Left renal cortex interstitium (tissue), 4 donors: ENCODE measurements around the gene CIRBP. TPM values are rescaled to one million over a fixed set of nuclear protein-coding genes. Genes with fewer than 3 reads are reported as not detected.
"Not testable (repeated sequence)": the region's sequence is repeated elsewhere in the genome, so short reads cannot be mapped to it uniquely, and the experiment has no call there.

Experiments
- DNase-seq, 4 donors: peaks; one replicate each; pipeline ENCODE4 v3.0.0-alpha.2; 2013; ENCODE audit warnings: low read depth in 4 of 4, low spot score in 2 of 4, missing footprints in 1 of 4
- polyA plus RNA-seq, 4 donors: library from polyadenylated mRNA; unstranded; fragments of 120-200 nt; gene quantifications; one replicate each; pipeline ENCODE4 v1.2.1, GENCODE V29; 2013; ENCODE audit not compliant: insufficient read length in 4 of 4

The CIRBP gene
- polyA plus RNA-seq, 4 donors = 787 to 1,013 (median 826) TPM

DNA sequence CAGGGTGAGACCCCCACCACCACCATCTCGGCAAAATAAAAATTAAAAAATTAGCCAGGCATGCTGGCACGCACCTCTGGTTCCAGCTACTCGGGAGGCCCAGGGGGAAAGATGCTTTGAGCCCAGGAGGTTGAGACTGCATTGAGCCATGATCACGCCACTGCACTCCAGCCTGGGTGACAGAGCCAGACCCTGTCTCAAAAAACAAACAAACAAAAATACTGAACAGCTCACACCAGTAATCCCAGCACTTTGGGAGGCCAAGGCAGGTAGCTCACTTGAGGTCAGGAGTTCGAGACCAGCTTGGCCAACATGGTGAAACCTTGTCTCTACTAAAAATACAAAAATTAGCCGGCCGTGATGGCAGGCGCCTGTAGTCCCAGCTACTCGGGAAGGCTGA lies 36.2 kb downstream of the CIRBP start:
- not testable (repeated sequence) for DNase-seq

GRCh38 chr19:1307320-1307719 lies 38.2 kb downstream of the CIRBP start:
- DNase-seq = no peak

DNA sequence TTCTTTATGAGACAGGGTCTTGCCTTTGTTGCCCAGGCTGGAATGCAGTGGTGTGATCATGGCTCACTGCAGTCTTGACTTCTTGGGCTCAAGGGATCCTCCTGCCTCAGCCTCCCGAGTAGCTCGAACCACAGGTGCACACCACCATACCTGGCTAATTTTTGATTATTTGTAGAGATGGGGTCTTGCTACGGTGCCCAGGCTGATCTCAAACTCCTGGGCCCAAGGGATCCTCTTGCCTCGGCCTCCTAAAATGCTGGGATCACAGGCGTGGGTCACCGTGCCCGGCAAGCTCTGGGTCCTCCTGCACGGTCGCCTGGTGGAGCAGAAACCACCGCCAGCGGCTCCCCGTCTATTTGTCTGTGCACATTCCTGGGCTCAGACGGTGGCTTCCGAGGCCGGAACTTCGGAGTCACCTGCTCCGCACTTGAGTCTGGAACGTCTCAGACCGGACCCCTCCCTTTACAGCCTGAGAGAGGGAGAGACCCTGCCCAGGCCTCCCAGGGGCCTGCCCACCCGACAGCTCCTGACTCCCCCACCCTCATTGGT lies 38.7 kb downstream of the CIRBP start:
- DNase-seq = no peak

GRCh38 chr19:1308718-1309117 lies 39.6 kb downstream of the CIRBP start:
- no peak for DNase-seq

GRCh38 chr19:1309977-1310852 lies 41.1 kb downstream of the CIRBP start:
- no peak for DNase-seq

GRCh38 chr19:1310853-1311180 lies 41.7 kb downstream of the CIRBP start:
- no peak for DNase-seq

GRCh38 chr19:1311543-1312091 lies 42.5 kb downstream of the CIRBP start:
- no peak for DNase-seq

- DNase-seq = no peak
Observed at GRCh38 chr19:1312767-1313694, 43.9 kb downstream of the CIRBP start.

DNA sequence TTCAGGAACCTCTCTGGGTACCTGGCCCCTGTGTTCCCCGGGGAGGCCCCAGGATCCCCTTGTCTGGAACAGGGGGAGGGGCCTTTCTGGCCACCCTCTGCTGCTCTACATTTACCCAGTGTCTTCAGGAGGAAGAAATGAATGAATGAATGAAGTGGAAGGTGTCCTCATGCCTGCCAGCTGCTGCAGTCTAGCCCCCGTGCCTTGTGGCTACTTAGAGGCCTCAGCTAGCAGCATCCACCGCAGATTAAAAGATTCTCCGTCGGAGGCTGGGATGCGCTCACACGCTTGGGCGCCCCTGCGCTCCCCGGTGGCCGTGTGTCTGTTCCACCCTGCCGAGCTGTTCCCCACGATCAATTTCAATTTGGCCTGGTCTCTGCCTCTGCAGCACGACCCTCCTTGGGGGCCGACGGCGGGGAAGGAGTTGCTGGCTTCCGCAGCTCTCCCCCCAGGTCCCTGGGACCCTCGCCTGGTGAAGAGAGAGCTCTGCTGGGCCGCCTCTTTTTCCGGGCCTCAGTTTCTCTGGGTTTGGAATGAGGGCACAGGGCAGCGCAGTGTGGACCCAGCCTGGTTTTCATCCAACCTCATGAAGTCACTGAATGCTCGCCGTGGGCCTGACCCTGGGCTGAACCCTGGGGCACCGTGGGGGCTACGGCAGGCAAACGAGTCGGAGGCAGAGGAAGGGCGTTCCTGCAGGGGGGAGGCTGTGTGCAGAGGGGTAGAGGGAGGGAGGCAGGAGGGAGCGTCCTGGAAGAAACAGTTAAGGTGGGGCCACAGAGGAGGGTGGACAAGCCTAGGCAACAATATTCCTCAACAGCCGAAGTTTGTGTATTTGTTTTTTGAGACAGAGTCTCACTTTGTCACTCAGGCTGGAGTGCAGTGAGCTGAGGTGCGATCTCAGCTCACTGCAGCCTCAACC lies 44.8 kb downstream of the CIRBP start:
- DNase-seq = no peak

DNA sequence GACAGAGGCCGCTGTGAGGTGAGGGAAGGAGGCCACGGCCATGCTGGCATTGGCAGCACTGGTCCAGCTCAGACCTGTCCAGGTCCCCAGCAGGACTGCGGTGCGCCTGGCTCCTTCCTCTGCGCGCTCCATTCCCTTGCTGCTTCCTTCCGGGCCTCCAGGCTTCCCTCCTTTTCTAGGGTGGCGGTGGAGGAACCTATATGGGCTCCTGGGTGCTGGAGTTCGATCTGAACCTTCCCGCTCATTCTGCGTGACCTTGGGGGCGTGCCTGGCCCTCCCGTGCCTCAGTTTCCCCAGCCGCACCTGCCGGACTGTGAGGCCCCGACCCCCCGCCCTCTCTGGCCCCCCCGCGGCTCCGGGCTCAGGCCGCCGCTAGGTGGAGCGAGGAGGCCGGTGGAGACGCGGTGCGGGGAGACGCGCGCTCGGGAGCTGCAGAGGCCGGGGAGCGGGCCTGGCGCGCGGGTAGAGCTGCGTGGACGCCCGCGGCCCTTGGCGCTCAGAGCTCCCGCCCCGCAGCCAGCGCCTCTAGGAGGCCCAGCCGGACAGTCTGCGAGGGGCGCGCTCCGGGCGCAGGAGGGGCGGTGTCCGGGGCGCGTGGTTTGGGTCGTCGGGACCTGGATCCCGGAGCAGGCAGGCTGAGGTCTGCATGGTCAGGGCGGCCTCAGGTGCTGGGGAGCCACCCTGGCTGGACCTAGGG lies 46.5 kb downstream of the CIRBP start:
- DNase-seq = no peak

- no peak for DNase-seq
Observed at GRCh38 chr19:1316466-1316865, 47.3 kb downstream of the CIRBP start.

DNA sequence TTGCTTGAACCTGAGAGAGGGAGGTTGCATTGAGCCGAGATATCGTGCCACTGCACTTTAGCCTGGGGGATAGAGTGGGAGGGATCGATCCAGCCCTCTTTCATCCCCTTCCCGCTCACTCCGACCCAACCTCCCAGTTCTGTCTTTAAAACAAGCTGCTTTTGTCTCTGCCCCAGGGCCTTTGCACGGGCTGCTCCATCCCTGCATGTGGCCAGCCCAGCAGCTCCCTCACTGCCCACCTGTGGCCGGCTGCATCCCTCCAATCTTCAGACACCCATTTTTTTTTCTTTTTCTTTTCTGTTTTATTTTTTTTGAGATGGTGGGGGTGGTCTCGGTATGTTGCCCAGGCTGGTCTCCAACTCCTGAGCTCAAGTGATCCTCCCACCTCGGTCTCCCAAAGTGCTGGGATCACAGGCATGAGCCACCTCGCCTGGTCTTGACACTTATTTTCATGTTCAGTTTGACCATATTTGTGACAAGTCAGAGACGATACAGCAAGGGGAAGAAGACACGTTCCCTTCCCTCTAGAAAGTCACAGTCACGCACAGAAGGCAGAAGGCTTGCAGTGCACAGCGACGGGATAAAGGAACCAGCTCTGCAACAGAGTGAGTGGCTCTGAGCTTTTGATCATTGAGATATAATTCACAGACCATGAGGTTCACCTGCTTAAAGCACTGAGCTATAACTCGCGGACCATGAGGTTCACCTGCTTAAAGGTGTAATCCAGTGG lies 48.3 kb downstream of the CIRBP start:
- DNase-seq = no peak

DNA sequence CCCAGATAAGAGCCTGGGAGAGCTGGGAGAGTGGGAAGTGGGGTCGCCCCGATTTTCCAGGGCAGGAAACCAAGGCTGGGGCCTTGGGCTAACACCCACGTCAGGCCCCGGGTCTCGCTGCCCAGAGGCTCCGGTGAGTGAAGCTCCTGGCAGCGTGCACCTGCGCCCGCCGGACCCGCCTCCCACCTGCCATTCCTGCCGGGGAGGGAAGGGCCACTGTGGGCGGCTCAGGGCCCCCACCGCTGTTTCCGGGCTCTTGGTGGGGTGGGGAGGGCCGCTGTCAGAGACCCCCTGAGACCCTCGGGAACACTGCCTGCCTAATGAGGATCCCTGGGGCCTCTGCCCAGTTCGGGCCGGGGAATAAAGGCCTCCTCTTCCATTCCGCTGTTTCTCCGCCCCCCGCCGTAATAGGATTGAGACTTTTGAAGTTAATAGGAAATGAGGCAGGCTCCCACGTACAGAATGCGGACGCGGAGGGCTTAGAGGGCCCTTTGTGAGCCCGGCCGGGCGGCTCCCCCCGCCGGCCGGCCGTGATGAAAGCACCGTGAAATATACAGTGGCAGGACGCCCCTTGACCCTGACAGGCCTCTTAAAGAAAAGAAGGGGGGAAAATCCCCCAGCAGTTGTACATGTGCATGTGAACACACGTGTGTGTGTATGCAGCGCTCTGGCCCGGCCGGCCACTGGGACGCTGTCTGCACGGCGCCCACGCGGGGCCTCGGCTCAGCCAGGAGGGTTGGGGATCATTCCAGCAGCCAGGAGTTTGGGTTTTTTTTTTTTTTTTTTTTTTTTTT lies 49.7 kb downstream of the CIRBP start:
- no peak for DNase-seq

GRCh38 chr19:1320282-1320650 lies 51.1 kb downstream of the CIRBP start:
- DNase-seq = not testable (repeated sequence)

DNA sequence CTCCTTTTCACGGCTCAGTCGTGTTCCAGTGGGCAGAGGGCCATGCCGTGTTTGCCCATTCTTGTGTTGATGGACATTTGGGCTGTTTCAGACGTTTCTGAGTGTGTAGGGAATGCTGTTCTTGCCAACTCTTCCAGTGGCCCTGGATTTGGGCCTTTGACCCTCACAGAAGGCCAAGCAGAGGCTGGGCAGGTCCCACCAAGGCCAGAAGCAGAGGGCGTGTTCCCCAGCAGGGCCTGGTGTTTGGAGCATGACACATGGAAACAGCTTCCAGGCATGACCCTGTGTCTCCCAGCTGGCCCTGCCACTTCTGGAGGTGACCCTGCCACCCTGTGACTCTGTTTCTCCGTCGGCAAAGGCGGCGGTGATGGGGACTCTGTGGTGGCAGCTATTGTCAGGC lies 52.4 kb downstream of the CIRBP start:
- no peak for DNase-seq

DNA sequence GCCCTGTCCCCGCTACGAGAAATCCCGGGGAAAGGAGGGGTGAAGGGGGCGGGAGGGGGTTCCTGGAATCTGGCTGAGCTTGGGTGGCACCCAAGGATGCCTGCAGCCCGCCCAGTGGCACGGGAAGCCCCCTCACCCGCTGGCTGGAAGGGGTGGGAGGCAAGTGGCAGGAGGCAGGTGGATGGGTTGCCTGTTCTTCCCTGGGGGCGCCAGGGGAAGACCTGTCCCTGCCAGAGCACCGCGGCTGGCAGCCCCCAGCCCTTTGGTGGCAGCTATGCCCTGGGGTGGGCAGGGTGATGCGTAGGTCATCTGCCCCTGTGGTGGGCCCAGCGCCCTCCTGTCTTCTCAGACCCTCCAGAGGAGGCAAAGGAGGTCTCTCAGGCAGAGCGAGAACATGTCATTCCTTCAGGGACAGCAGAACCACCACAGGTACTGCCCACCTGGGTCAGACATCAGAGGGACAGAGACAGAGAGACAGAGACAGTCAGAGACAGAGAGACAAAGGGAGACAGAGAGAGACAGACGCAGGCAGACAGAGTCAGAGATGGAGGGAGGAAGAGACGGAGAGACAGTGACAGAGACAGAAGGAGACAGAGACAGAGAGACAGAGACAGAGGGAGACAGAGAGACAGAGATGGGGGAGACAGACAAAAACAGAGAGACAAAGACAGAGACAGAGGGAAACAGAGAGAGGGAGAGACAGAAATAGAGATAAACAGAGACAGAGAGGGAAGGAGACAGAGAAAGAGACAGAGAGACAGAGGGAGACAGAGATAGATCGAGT lies 53.3 kb downstream of the CIRBP start:
- DNase-seq = no peak

DNA sequence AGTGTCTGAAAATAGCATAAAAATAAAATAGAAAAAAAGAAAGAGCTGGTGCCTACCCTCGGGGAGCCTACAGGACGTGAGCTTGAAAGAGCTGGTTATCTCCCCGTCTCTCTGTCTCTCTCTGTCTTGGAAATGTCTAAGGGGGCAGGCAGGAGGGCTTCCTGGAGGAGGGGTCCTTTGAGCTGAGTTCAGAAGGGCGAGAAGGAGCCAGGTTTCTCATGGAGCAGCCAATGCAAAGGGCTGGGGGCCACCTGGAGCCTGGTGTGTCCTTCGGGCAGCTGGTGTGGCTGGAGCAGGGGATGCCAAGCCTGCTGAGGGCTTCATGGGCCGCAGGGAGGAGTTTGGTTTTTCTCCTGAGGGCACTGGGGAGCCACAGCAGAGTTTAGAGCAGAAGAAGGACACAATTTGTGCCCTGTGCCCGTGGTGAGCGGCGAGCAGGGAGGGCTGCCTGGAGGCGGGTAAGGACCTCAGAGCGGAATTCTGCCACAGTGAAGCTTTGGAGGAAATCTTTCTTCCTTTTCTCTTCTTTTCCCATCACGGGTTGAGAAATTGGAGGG lies 55.2 kb downstream of the CIRBP start:
- no peak for DNase-seq
